NCI-H146 treated with DMSO at 0.1 percent for 48 hours (cell line): Measurements from ENCODE around the gene RBPJL.
A peak's percentile ranks its signal among the peaks of the same experiment; 100 is the strongest.
"Not testable (repeated sequence)": the region's sequence is repeated elsewhere in the genome, so short reads cannot be mapped to it uniquely, and the experiment has no call there.

Experiments
- DNase-seq: peaks from one replicate; lab custom pipeline; 2025; ENCODE audit not compliant: unreplicated experiment; lab: John Stamatoyannopoulos, UW

The RBPJL gene

GRCh38 chr20:45341579-45341938, 34.9 kb downstream of the RBPJL start:
- no peak for DNase-seq

GRCh38 chr20:45341939-45342854, 35.6 kb downstream of the RBPJL start:
- DNase-seq: no peak

GRCh38 chr20:45342855-45343531, 36.4 kb downstream of the RBPJL start:
- no peak for DNase-seq

DNA sequence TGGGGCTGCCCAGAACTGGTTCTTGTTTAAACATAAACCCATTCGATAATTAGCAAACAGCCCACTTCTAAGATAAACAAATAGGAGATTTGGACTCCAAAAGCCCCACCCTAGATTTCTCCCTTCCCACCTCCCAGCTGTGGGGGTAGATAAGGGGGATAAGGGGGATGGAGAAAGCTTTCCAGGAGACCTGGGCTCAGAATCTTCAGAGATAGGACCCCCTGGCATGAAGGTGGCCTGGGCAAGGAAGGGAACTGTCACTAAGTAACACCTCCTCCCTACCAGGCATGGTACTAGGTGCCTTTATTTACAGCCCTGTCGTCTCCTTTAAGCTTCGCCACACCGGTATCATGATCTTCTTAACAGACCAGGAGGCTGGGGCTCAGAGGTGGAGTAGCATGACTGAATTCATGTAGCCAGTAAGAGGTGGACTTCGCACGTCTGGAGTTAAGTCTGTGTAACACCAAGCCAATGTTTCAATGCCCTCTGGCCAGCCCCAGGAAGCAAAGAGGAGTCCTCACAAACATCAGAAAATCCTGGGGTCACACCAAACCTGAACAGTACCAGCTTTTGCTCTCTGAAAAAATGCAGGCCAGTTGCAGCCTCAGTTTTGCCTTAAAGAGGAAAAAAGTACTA, 37.0 kb downstream of the RBPJL start:
- DNase-seq: peak; percentile 65

GRCh38 chr20:45344168-45344860, 37.7 kb downstream of the RBPJL start:
- DNase-seq: no peak

GRCh38 chr20:45345104-45345936, 38.7 kb downstream of the RBPJL start:
- DNase-seq: no peak

DNA sequence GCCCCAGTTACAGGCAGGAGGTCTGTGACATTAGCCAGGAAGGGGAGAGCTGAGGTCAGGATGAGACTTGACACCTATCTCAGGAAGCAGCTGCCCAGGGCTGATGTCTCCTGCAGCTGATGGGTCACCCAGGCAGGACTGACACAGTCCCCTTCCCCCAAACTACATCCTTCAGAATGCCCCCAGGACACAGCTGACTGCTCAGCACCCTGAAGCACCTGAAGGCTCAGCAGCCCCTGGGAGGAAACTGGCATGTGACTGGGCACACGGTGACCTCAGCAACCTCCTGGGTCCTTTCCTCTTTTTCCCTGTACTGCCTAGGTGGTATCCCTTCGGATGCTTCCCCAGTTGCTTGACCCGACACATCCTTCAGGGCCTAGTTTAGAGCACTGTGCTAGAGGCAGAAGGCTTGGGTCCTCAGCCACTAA, 39.7 kb downstream of the RBPJL start:
- no peak for DNase-seq

DNA sequence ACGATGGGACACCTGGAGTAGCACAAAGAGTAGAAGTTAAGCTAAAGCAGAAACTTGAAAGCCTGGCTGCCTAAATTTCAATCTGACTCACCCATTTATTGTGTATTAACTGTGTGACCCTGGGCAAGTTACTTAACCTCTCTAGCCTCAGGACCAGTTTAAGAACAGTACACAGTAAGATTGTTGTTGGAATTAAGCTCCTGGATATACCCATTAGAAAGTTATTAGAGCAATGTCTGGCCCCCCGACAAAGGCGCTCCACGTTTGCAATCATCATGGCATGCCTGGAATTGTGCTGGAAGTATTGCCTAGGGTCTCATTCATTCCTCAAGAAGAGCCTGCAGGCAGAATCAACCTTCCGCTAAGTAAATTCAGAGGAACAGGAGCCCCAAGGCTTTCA, 40.2 kb downstream of the RBPJL start:
- DNase-seq: no peak

DNA sequence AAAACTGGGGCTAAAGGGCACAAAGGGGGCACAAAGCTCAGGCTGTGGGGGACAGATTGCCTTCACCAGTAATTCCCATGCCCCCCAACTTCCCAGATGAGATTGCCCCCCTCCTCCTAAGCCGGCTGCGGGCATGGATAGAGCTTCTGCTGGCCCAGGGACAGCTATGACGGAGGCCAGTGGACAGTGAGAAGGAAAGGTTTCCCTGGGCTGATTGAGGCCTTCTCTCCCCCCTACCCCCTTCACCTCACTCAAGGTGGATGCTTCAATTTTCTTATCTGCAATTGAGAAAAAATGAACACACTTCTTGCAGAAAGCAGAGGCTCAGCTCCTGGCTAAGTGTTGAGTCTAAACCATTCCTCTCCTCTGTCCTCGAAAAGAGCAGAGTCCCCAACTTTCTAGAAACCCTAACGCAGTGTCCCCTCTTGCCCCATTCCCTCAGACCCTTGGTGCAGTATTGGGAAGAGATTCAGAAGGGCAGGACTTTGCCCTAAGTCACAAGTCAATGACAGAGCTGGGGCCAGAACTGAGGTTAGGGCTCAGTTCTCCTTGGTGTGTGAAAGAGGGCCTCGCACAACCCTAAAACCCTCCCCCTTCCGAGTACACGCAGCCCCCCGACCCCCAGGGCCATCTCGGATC, 40.8 kb downstream of the RBPJL start:
- DNase-seq: no peak

- peak; percentile 35 for DNase-seq
These were observed 41.5 kb downstream of the RBPJL start, which contains the start of gene SDC4 for GRCh38 chr20:45347936-45348778. Gene SDC4 (minus strand): TSS chr20:45348424. CDS start chr20:45348384, 40 bp downstream.

GRCh38 chr20:45350217-45350616, 43.6 kb downstream of the RBPJL start:
- DNase-seq: no peak

GRCh38 chr20:45350795-45351194, 44.2 kb downstream of the RBPJL start:
- DNase-seq: not testable (repeated sequence)

DNA sequence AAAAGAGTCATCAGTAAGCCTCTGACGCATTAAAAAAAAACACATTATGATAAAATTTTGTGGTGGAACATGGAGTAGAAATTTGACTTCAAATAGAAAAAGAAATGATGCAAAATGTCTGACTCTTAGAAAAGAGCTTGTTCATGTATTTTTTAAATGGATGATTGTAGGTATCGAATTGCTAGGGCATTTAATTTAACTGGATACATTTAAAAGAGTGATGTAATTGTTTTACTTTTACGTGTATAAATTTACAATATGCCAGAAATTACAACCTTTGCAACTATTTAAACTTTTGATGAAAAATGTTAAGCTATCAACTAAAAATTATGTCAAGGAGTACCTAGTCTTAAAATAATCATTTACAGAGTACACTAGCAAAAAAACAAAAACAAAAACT, 46.1 kb downstream of the RBPJL start:
- DNase-seq: no peak

- DNase-seq: no peak
These were observed 47.1 kb downstream of the RBPJL start for GRCh38 chr20:45353746-45354145.

DNA sequence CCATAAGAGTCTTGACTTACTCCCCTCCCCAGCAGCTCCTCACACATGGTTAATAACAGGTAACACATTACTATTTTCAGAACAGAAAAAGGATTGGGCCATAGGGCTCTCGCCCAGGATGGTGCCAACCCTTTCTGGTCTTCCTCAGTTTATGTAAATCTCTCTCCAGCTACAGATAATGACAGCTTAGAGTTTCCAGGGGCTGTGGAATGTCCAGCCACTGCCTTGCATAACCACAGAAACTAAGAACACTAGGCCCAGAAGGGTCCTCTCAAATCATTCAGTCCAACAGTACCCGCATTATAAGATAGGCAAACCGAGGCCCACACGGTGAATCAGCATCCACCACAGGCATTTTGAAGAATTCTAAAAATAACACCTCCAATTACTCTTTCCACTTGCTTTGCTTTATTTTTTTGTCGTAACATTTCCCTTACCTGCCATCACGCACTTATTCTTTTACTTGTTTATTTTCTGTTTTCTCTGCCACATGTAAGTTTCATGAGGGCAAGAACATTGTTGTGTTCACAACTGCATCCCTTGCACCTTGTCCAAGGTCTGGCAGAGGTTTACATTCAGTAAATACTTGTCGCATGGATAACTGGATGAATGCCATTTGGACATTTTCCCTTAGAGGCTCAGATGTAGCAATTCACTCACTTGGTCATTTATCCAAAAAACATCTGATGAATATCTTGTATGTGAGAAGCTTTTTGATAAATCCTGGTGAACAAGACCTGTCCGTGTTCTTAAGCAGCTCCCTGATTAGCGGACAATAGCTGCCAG, 48.0 kb downstream of the RBPJL start:
- DNase-seq: no peak

GRCh38 chr20:45355209-45356084, 48.8 kb downstream of the RBPJL start:
- DNase-seq: no peak
